Glutamatergic neuron (in vitro differentiated cells): ENCODE measurements around the gene ABCA4. TPM values are rescaled to one million over a fixed set of nuclear protein-coding genes. Genes with fewer than 3 reads are reported as not detected.

Experiments
- DNase-seq: peaks from one replicate; pipeline ENCODE4 v3.0.0; 2022
- H3K27ac Mint-ChIP-seq: one replicate; pipeline ENCODE4 v1.8.0; 2020; ENCODE audit warnings: mild to moderate bottlenecking, mixed read lengths, inconsistent platforms; ENCODE audit not compliant: unreplicated experiment
- H3K27me3 Mint-ChIP-seq: one replicate; pipeline ENCODE4 v1.8.0; 2020; ENCODE audit warnings: mild to moderate bottlenecking, moderate library complexity, mixed read lengths, inconsistent platforms; ENCODE audit not compliant: unreplicated experiment
- H3K36me3 Mint-ChIP-seq: one replicate; pipeline ENCODE4 v1.8.0; 2020; ENCODE audit warnings: mild to moderate bottlenecking, mixed read lengths, inconsistent platforms; ENCODE audit not compliant: unreplicated experiment
- H3K4me1 Mint-ChIP-seq: one replicate; pipeline ENCODE4 v1.8.0; 2020; ENCODE audit warnings: mild to moderate bottlenecking, low read depth, mixed read lengths, inconsistent platforms; ENCODE audit not compliant: unreplicated experiment
- H3K4me3 Mint-ChIP-seq: one replicate; pipeline ENCODE4 v1.8.0; 2020; ENCODE audit warnings: mild to moderate bottlenecking, mixed read lengths, inconsistent platforms; ENCODE audit not compliant: unreplicated experiment
- H3K9me3 Mint-ChIP-seq: one replicate; pipeline ENCODE4 v1.8.0; 2020; ENCODE audit warnings: mild to moderate bottlenecking, moderate library complexity, mixed read lengths, inconsistent platforms; ENCODE audit not compliant: unreplicated experiment
- CTCF ChIP-seq: fragments of 200-600 bp; sonication (generic); IDR thresholded peaks from one replicate; pipeline ENCODE4 v1.5.0; 2021; ENCODE audit not compliant: partially characterized antibody, unreplicated experiment
- total RNA-seq: library from RNA; stranded (reverse); fragmentation: NEBNext Ultra II Directional; extraction: Animal tissue kit (Norgen Biotek cat#: 25700); gene quantifications from one replicate; pipeline ENCODE4 v1.2.1, GENCODE V29; 2021; ENCODE audit not compliant: unreplicated experiment

The ABCA4 gene
- total RNA-seq, 1 donor from 2014 or later, result 0.61 TPM

GRCh38 chr1:94101613-94102525 lies 19.1 kb downstream of the ABCA4 start:
- peaks cover 7% of the 10 kb centered on the region for H3K36me3 Mint-ChIP-seq
- peaks cover 9% of the 10 kb centered on the region for H3K27me3 Mint-ChIP-seq
- no peaks in the 10 kb centered on the region for H3K4me1 Mint-ChIP-seq
- no peak for DNase-seq
- peaks cover 3% of the 10 kb centered on the region for H3K9me3 Mint-ChIP-seq
- no peak overlapping the region for H3K27ac Mint-ChIP-seq
- TF ChIP-seq CTCF, result no peak
- no peak overlapping the region for H3K4me3 Mint-ChIP-seq

DNA sequence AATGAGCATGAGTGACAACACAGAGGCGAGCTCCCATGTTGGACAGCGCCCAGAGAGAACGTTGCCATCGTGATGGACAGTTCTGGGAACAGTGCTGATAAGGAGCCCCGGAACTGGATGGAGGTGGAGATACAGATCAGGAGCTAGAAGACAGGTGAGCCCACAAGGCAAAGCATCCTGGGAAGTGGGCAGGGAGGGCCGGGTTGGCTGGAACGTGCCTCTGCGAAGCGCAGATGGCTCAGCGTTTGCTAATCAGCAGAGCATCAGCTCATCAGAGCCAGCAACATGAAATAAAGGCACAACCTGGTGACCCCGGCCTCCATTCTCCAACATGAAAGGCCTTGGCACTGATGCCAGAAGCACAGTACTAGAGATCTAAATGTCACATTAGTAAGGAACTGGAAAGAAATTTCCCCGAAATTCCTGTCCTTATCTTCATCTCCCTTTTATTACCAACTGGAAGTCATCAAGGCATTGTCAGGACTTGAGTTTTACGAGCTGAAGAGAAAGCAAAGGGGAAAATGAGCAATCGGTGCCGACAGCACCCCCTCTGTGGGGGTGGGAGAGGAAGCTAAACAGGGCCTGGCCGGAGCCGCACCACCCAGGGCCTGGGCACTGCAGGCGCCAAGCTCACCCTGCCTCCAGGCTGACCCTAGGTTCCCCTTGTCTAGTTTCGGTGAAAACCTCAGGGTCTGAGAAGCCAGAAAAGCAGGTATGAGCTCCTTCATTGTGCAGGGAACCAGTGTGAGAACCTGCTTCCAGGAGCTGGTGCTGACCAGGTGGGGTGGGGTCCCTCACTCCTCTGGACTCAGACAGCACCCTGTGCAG lies 19.9 kb downstream of the ABCA4 start:
- no peak for TF ChIP-seq CTCF
- DNase-seq, result no peak
- Mint-ChIP-seq H3K9me3 (peaks cover 3% of the 10 kb centered on the region), H3K4me1 (no peaks in the 10 kb centered on the region), H3K4me3 (no peak overlapping the region), H3K27ac (no peak overlapping the region), H3K36me3 (peaks cover 7% of the 10 kb centered on the region), H3K27me3 (peaks cover 7% of the 10 kb centered on the region)

GRCh38 chr1:94100129-94100784 lies 20.7 kb downstream of the ABCA4 start:
- Mint-ChIP-seq H3K9me3 (peaks cover 3% of the 10 kb centered on the region), H3K4me1 (no peaks in the 10 kb centered on the region), H3K27me3 (peaks cover 9% of the 10 kb centered on the region), H3K36me3 (peaks cover 7% of the 10 kb centered on the region), H3K27ac (no peak overlapping the region), H3K4me3 (no peak overlapping the region)
- TF ChIP-seq CTCF, result no peak
- DNase-seq, result no peak

GRCh38 chr1:94099303-94099702 lies 21.6 kb downstream of the ABCA4 start:
- H3K4me3 Mint-ChIP-seq, result no peak overlapping the region
- no peaks in the 10 kb centered on the region for H3K4me1 Mint-ChIP-seq
- DNase-seq, result no peak
- H3K36me3 Mint-ChIP-seq, result peaks cover 7% of the 10 kb centered on the region
- no peak overlapping the region for H3K27ac Mint-ChIP-seq
- peaks cover 3% of the 10 kb centered on the region for H3K9me3 Mint-ChIP-seq
- H3K27me3 Mint-ChIP-seq, result peaks cover 11% of the 10 kb centered on the region
- TF ChIP-seq CTCF, result no peak
